Right lobe of liver (tissue), 4 donors: Measurements from ENCODE around the gene VSNL1.

Experiments
- CTCF ChIP-seq, 4 donors: fragments of 200-600 bp in 3 of 4; fragments of 450-650 bp in 1 of 4; IDR thresholded peaks; one replicate each; pipeline versions ENCODE4 v1.5.1 to v1.8.0; 2016 to 2022; ENCODE audit warnings: antibody characterized with exemption in 4 of 4, mild to moderate bottlenecking in 2 of 4
- POLR2A ChIP-seq: fragments of 450-650 bp; IDR thresholded peaks from one replicate; pipeline ENCODE4 v1.6.1; 2017; ENCODE audit warnings: antibody characterized with exemption, mild to moderate bottlenecking
- donor health status: DM: no; HTN: no; CAD: no.
- donor health status: DM: no; HTN: no; CAD: no.
- donor health status: DM: no; HTN: yes; CAD: no.

- no peak for TF ChIP-seq CTCF (IDR thresholded peaks at IDR 0.05)
- no peak for TF ChIP-seq POLR2A
These were observed 104.7 kb downstream of the VSNL1 start for GRCh38 chr2:17644997-17645720.
